Measurements from ENCODE around the gene FJX1. TPM values are rescaled to one million over a fixed set of nuclear protein-coding genes. Genes with fewer than 3 reads are reported as not detected.

FJX1 gene
- total RNA-seq, 1 experiment from 2014 or later, result 8.3 TPM

- no peaks in the 10 kb centered on the region for H3K9me3 Mint-ChIP-seq
- no peaks in the 10 kb centered on the region for H3K36me3 Mint-ChIP-seq
- DNase-seq (ENCODE audit: low spot score), result no peak
- peaks cover 44% of the 10 kb centered on the region for H3K27me3 Mint-ChIP-seq (ENCODE audit: low read depth)
- ATAC-seq, result no peak
- peaks cover 4% of the 10 kb centered on the region; the same call in 1 of the 2 replicates for H3K4me1 Mint-ChIP-seq
- TF ChIP-seq ZBTB43 (CRISPR knock-in tag; IDR thresholded peaks at IDR 0.05), result no peak
- TF ChIP-seq HMGXB4 (CRISPR knock-in tag; IDR thresholded peaks at IDR 0.05), result no peak
- TF ChIP-seq ZNF532 (CRISPR knock-in tag; IDR thresholded peaks at IDR 0.05; ENCODE audit: borderline replicate concordance), result no peak
- no peak for TF ChIP-seq STAT6 (CRISPR knock-in tag; conservative IDR thresholded peaks at IDR 0.05; ENCODE audit: low read depth)
- no peak for TF ChIP-seq SP1 (CRISPR knock-in tag; conservative IDR thresholded peaks at IDR 0.05)
- no peak for TF ChIP-seq E2F5 (CRISPR knock-in tag; IDR thresholded peaks at IDR 0.05)
- no peak for TF ChIP-seq GRHL2 (CRISPR knock-in tag; IDR thresholded peaks at IDR 0.05; ENCODE audit: insufficient replicate concordance, severe bottlenecking)
- TF ChIP-seq ELF4 (CRISPR knock-in tag; IDR thresholded peaks at IDR 0.05; ENCODE audit: low read depth), result no peak
- no peak for TF ChIP-seq ZNF281 (CRISPR knock-in tag; IDR thresholded peaks at IDR 0.05)
- TF ChIP-seq KAT7 (CRISPR knock-in tag; IDR thresholded peaks at IDR 0.05; ENCODE audit: borderline replicate concordance), result no peak
- TF ChIP-seq NR3C1 (CRISPR knock-in tag; conservative IDR thresholded peaks at IDR 0.05; ENCODE audit: low read depth), result no peak
- no peak for TF ChIP-seq NFYB (CRISPR knock-in tag; conservative IDR thresholded peaks at IDR 0.05; ENCODE audit: low read depth)
- TF ChIP-seq HMGA2 (CRISPR knock-in tag; IDR thresholded peaks at IDR 0.05), result no peak
- no peak for TF ChIP-seq AR (CRISPR knock-in tag; IDR thresholded peaks at IDR 0.05)
- no peak for TF ChIP-seq ZBTB21 (CRISPR knock-in tag; IDR thresholded peaks at IDR 0.05; ENCODE audit: borderline replicate concordance)
- no peak for TF ChIP-seq TEAD4 (CRISPR knock-in tag; IDR thresholded peaks at IDR 0.05)
- POLR2A ChIA-PET, result no interaction called here
- CTCF ChIA-PET, result interaction anchor here (2.7 kb wide), 1 partner anchor 221 kb away, joined by 8 read pairs; no protein-coding TSS in a partner anchor
- no peak overlapping the region for H3K4me3 Mint-ChIP-seq
- H3K27ac Mint-ChIP-seq, result no peak overlapping the region
Measured at GRCh38 chr11:35600331-35600838, 17.9 kb upstream of the FJX1 start.
